GM12878 (cell line): ENCODE measurements around the gene CMTM3.

ENCODE experiments used
- EGR1 ChIP-seq, 2 experiments: IDR thresholded peaks; 1 replicate in 1 of 2; 2 replicates in 1 of 2; pipeline ENCODE4 v1.6.1; 2011 to 2012; ENCODE audit warnings: low read depth in 2 of 2, low read length in 2 of 2, borderline replicate concordance in 1 of 2, mild to moderate bottlenecking in 1 of 2, moderate library complexity in 1 of 2
- POLR2A ChIP-seq: IDR thresholded peaks from 2 replicates; pipeline ENCODE4 v1.6.1; 2011; ENCODE audit warnings: low read depth, mild to moderate bottlenecking, low read length
- SPI1 ChIP-seq: IDR thresholded peaks from 2 replicates; pipeline ENCODE4 v1.6.1; 2011; ENCODE audit warnings: low read depth, mild to moderate bottlenecking, low read length, moderate library complexity, borderline replicate concordance; ENCODE audit not compliant: insufficient read depth
- SRF ChIP-seq, 2 experiments: IDR thresholded peaks; 2 replicates each; pipeline ENCODE4 v1.6.1; 2011; ENCODE audit warnings: low read depth in 2 of 2, low read length in 2 of 2, mild to moderate bottlenecking in 1 of 2, moderate library complexity in 1 of 2
- TF ChIP-seq, protein P1 (sequence below): IDR thresholded peaks from 2 replicates; pipeline ENCODE4 v1.6.1; 2012; ENCODE audit warnings: mild to moderate bottlenecking, low read depth, low read length
- TF ChIP-seq, protein P2 (sequence below): IDR thresholded peaks from 2 replicates; pipeline ENCODE4 v1.6.1; 2011; ENCODE audit warnings: low read depth, mild to moderate bottlenecking, low read length, moderate library complexity, borderline replicate concordance; ENCODE audit errors: extremely low read depth

DNA sequence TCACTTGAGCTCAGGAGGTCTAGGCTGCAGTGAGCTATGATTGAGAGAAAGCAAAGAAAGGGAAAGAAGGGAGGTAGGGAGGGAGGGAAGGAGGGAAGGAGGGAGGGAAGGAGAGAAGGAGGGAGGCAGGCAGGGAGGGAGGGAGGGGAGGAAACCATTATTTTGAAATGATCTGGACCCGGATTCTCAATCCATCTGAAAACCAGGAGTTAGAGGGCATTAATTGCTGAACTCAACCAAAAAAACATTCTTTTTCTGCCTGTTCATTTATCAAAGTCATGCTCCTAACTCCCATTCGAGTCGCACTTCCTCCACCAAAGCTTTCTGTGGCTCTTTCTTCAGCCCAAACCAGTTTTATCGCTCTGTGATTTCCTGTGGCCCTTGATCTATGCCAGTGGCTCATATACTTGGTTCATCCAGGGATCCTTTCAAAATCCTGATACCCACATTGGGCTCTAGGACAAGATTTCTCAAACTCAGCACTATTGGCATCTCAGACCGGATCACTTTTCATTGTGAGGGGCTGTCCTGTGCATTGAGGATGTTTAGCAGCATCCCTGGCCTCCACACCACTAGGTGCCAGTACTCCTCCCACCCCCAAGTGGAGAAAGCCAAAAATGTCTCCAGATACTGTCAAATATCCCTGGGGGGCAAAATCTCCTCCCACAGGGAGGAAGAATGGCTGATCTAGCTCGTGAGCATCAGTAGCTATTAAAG, 53.8 kb downstream of the CMTM3 start:
- TF ChIP-seq EGR1 (IDR thresholded peaks at IDR 0.05; ENCODE audit: borderline replicate concordance in 1 of 2, low read depth in 2 of 2, low read length in 2 of 2), result no peak
- no peak for TF ChIP-seq POLR2A
- TF ChIP-seq, protein P1, sequence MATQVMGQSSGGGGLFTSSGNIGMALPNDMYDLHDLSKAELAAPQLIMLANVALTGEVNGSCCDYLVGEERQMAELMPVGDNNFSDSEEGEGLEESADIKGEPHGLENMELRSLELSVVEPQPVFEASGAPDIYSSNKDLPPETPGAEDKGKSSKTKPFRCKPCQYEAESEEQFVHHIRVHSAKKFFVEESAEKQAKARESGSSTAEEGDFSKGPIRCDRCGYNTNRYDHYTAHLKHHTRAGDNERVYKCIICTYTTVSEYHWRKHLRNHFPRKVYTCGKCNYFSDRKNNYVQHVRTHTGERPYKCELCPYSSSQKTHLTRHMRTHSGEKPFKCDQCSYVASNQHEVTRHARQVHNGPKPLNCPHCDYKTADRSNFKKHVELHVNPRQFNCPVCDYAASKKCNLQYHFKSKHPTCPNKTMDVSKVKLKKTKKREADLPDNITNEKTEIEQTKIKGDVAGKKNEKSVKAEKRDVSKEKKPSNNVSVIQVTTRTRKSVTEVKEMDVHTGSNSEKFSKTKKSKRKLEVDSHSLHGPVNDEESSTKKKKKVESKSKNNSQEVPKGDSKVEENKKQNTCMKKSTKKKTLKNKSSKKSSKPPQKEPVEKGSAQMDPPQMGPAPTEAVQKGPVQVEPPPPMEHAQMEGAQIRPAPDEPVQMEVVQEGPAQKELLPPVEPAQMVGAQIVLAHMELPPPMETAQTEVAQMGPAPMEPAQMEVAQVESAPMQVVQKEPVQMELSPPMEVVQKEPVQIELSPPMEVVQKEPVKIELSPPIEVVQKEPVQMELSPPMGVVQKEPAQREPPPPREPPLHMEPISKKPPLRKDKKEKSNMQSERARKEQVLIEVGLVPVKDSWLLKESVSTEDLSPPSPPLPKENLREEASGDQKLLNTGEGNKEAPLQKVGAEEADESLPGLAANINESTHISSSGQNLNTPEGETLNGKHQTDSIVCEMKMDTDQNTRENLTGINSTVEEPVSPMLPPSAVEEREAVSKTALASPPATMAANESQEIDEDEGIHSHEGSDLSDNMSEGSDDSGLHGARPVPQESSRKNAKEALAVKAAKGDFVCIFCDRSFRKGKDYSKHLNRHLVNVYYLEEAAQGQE, result no peak
- TF ChIP-seq SRF (IDR thresholded peaks at IDR 0.05; ENCODE audit: low read depth in 2 of 2, low read length in 2 of 2), result no peak
- TF ChIP-seq SPI1, result no peak
- TF ChIP-seq, protein P2, sequence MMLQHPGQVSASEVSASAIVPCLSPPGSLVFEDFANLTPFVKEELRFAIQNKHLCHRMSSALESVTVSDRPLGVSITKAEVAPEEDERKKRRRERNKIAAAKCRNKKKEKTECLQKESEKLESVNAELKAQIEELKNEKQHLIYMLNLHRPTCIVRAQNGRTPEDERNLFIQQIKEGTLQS, result no peak
